ENCODE results near the gene NTMT1. TPM values are rescaled to one million over a fixed set of nuclear protein-coding genes. Genes with fewer than 3 reads are reported as not detected.

The NTMT1 gene
- total RNA-seq, 1 experiment from 2014 or later = 84.8 TPM

GRCh38 chr9:129644365-129644764 is 18.4 kb downstream of the NTMT1 start (continued):
- TF ChIP-seq ZBTB33 (IDR thresholded peaks at IDR 0.05; ENCODE audit: extremely low read depth, insufficient replicate concordance, low read length) = no peak
- no peak for TF ChIP-seq SIN3A (IDR thresholded peaks at IDR 0.05; ENCODE audit: low read depth)
- no peak for TF ChIP-seq RAD21 (IDR thresholded peaks at IDR 0.05; ENCODE audit: low read depth)
- TF ChIP-seq ELF1 (IDR thresholded peaks at IDR 0.05; ENCODE audit: borderline replicate concordance, low read depth) = no peak

GRCh38 chr9:129644902-129645301 is 18.9 kb downstream of the NTMT1 start:
- no peaks in the 10 kb centered on the region for H3K27me3 ChIP-seq (ENCODE audit: insufficient read depth, low read length)
- H3K79me2 ChIP-seq (ENCODE audit: insufficient read depth, low read length) = peaks cover 20% of the 10 kb centered on the region
- H2AFZ ChIP-seq (ENCODE audit: low read depth, low read length, poor library complexity, severe bottlenecking) = no peak overlapping the region
- DNase-seq (ENCODE audit: low read depth, low spot score) = no peak
- peaks cover 10 to 17% of the 10 kb centered on the region in 2 experiments; a peak in 3 of 4 replicates for H3K4me1 ChIP-seq (ENCODE audit: control insufficient read depth in 1 of 2, insufficient read depth in 2 of 2, low read length in 2 of 2)
- no peak overlapping the region for H3K27ac ChIP-seq (ENCODE audit: low read depth, low read length)
- no peak overlapping the region for H3K4me2 ChIP-seq (ENCODE audit: low read length)
- no peak overlapping the region for H3K9ac ChIP-seq (ENCODE audit: low read length)
- no peak for ATAC-seq
- intact Hi-C loops (cut with micrococcal nuclease) = loop anchor here (5.0 kb wide), 1 partner anchor 82 kb away; no protein-coding TSS in a partner anchor
- POLR2A ChIA-PET = no interaction called here
- BruUV-seq (replicated peaks) = no TSS peak
- H3K36me3 ChIP-seq (ENCODE audit: control insufficient read depth in 1 of 2, insufficient read depth in 2 of 2, low read length in 2 of 2) = no peaks in the 10 kb centered on the region
- no peaks in the 10 kb centered on the region for H3K9me3 ChIP-seq (ENCODE audit: control insufficient read depth in 1 of 2, insufficient read depth in 1 of 2, low read depth in 1 of 2, low read length in 2 of 2)
- H4K20me1 ChIP-seq (ENCODE audit: insufficient read depth) = no peaks in the 10 kb centered on the region
- CTCF ChIA-PET = no interaction called here
- H3K4me3 ChIP-seq (replicated peaks in 1 of 2; ENCODE audit: low read depth in 1 of 2, low read length in 2 of 2) = no peak overlapping the region
- no peaks in the 10 kb centered on the region for H3K9me2 ChIP-seq (ENCODE audit: insufficient read depth)
- RAD21 ChIA-PET (ENCODE audit: low non-redundant PET in 1 of 2, low total read pairs in 2 of 2, uncharacterized antibody in 2 of 2, unreplicated experiment in 2 of 2) = interaction anchor here in 1 of 2 experiments (0.6 kb wide), 1 partner anchor 309 kb away, joined by 4 read pairs; no protein-coding TSS in a partner anchor
- no peak for TF ChIP-seq TCF7L2 (IDR thresholded peaks at IDR 0.05; ENCODE audit: borderline replicate concordance, extremely low read depth, insufficient read depth, insufficient read length)
- no peak for TF ChIP-seq ELF1 (IDR thresholded peaks at IDR 0.05; ENCODE audit: borderline replicate concordance, low read depth)
- TF ChIP-seq FOSL1 (IDR thresholded peaks at IDR 0.05; ENCODE audit: low read depth) = no peak
- TF ChIP-seq JUND (IDR thresholded peaks at IDR 0.05) = no peak
- no peak for TF ChIP-seq CEBPB (IDR thresholded peaks at IDR 0.05; ENCODE audit: low read depth)
- TF ChIP-seq EZH2 (IDR thresholded peaks at IDR 0.05) = no peak
- no peak for TF ChIP-seq SP1 (IDR thresholded peaks at IDR 0.05; ENCODE audit: low read depth)
- TF ChIP-seq, protein P1, sequence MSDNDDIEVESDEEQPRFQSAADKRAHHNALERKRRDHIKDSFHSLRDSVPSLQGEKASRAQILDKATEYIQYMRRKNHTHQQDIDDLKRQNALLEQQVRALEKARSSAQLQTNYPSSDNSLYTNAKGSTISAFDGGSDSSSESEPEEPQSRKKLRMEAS (IDR thresholded peaks at IDR 0.05) = no peak
- no peak for TF ChIP-seq CBX3 (IDR thresholded peaks at IDR 0.05; ENCODE audit: low read depth)

All from HCT116 (cell line).